ENCODE data around the gene SCN1A.

- TF ChIP-seq POLR2A (IDR thresholded peaks at IDR 0.05) (no peak), CTCF (IDR thresholded peaks at IDR 0.05 in 4 of 5, conservative IDR thresholded peaks at IDR 0.05 in 1 of 5) (no peak)
Measured at GRCh38 chr2:166017208-166017607, 110.6 kb downstream of the SCN1A start.

All from gastrocnemius medialis (tissue), 4 donors.